DOHH2 (cell line): ENCODE data around the gene CTIF.

ENCODE experiments used
- H3F3A ChIP-seq: fragments of 200-600 bp; sonication (generic), shearing (Covaris generic); 2 replicates; pipeline ENCODE4 v1.6.0; 2016; ENCODE audit warnings: antibody characterized with exemption, mild to moderate bottlenecking; ENCODE audit not compliant: control insufficient read depth, insufficient read depth
- H3K27ac ChIP-seq: fragments of 200-600 bp; sonication (generic); 2 replicates; pipeline ENCODE4 v1.5.1; 2014; ENCODE audit warnings: low read depth, mild to moderate bottlenecking, low read length, moderate library complexity
- H3K27me3 ChIP-seq: fragments of 200-600 bp; sonication (generic); 2 replicates; pipeline ENCODE4 v1.6.1; 2014; ENCODE audit warnings: mild to moderate bottlenecking, low read length, mixed read lengths; ENCODE audit not compliant: control insufficient read depth
- H3K36me3 ChIP-seq: fragments of 200-600 bp; sonication (generic); 2 replicates; pipeline ENCODE4 v1.6.1; 2014; ENCODE audit warnings: mild to moderate bottlenecking, low read length, moderate library complexity, mixed read lengths; ENCODE audit not compliant: control insufficient read depth
- H3K4me1 ChIP-seq: fragments of 200-600 bp; sonication (generic); 2 replicates; pipeline ENCODE4 v1.6.1; 2014; ENCODE audit warnings: mild to moderate bottlenecking, low read length, mixed read lengths; ENCODE audit not compliant: control insufficient read depth
- H3K4me2 ChIP-seq: fragments of 200-600 bp; sonication (generic); 2 replicates; pipeline ENCODE4 v1.6.0; 2014; ENCODE audit warnings: mild to moderate bottlenecking, low read length, moderate library complexity
- H3K4me3 ChIP-seq: fragments of 200-600 bp; sonication (generic); 2 replicates; pipeline ENCODE4 v1.5.1; 2014; ENCODE audit warnings: mild to moderate bottlenecking, low read length, mixed read lengths
- H3K79me2 ChIP-seq: fragments of 200-600 bp; sonication (generic); 2 replicates; pipeline ENCODE4 v1.6.1; 2014; ENCODE audit warnings: mild to moderate bottlenecking, low read length, mixed read lengths; ENCODE audit not compliant: control insufficient read depth
- H3K9me2 ChIP-seq: fragments of 200-600 bp; sonication (generic); replicated peaks from 2 replicates; pipeline ENCODE4 v1.6.1; 2014; ENCODE audit warnings: mild to moderate bottlenecking, low read length, mixed read lengths; ENCODE audit not compliant: control insufficient read depth
- H3K9me3 ChIP-seq: fragments of 200-600 bp; sonication (generic); 2 replicates; pipeline ENCODE4 v1.6.1; 2014; ENCODE audit warnings: antibody characterized with exemption, low read length, mixed read lengths; ENCODE audit not compliant: control insufficient read depth, insufficient read depth
- H4K20me1 ChIP-seq: fragments of 200-600 bp; sonication (generic); 2 replicates; pipeline ENCODE4 v1.6.0; 2014; ENCODE audit warnings: low read depth, mild to moderate bottlenecking, antibody characterized with exemption, low read length, moderate library complexity; ENCODE audit not compliant: control insufficient read depth, insufficient read depth
- CTCF ChIP-seq: fragments of 200-600 bp; sonication (generic); IDR thresholded peaks from one replicate; pipeline ENCODE4 v1.5.1; 2014; ENCODE audit warnings: antibody characterized with exemption, mild to moderate bottlenecking, low read depth, low read length; ENCODE audit not compliant: poor library complexity, severe bottlenecking
- EZH2phosphoT487 ChIP-seq: fragments of 200-600 bp; sonication (generic); IDR thresholded peaks from 2 replicates; pipeline ENCODE4 v1.6.1; 2017; ENCODE audit warnings: borderline replicate concordance, mild to moderate bottlenecking, antibody characterized with exemption, low read length, moderate library complexity, mixed read lengths

The CTIF gene

GRCh38 chr18:48756511-48757226 lies 217.8 kb downstream of the CTIF start:
- Histone ChIP-seq H3K36me3 (no peaks in the 10 kb centered on the region), H3K27ac (no peak overlapping the region), H3F3A (no peaks in the 10 kb centered on the region), H3K4me1 (no peaks in the 10 kb centered on the region), H3K27me3 (no peaks in the 10 kb centered on the region), H4K20me1 (no peaks in the 10 kb centered on the region; the same call in 1 of the 2 replicates), H3K4me3 (no peak overlapping the region), H3K79me2 (no peaks in the 10 kb centered on the region), H3K9me3 (no peaks in the 10 kb centered on the region), H3K4me2 (no peak overlapping the region), H3K9me2 (no peaks in the 10 kb centered on the region)
- TF ChIP-seq EZH2phosphoT487 (no peak), CTCF (no peak)

GRCh38 chr18:48757367-48757766 lies 218.5 kb downstream of the CTIF start:
- H4K20me1 ChIP-seq: no peaks in the 10 kb centered on the region; the same call in 1 of the 2 replicates
- no peaks in the 10 kb centered on the region for H3K9me2 ChIP-seq
- no peaks in the 10 kb centered on the region for H3K9me3 ChIP-seq
- H3K4me1 ChIP-seq: no peaks in the 10 kb centered on the region
- no peak for TF ChIP-seq CTCF
- no peak for TF ChIP-seq EZH2phosphoT487
- H3K36me3 ChIP-seq: no peaks in the 10 kb centered on the region
- H3K27me3 ChIP-seq: no peaks in the 10 kb centered on the region
- H3K4me3 ChIP-seq: no peak overlapping the region
- no peak overlapping the region for H3K4me2 ChIP-seq
- H3K79me2 ChIP-seq: no peaks in the 10 kb centered on the region
- no peaks in the 10 kb centered on the region for H3F3A ChIP-seq
- H3K27ac ChIP-seq: no peak overlapping the region

- H4K20me1 ChIP-seq: no peaks in the 10 kb centered on the region
- no peaks in the 10 kb centered on the region for H3K9me2 ChIP-seq
- H3K27me3 ChIP-seq: no peaks in the 10 kb centered on the region
- no peak overlapping the region for H3K4me2 ChIP-seq
- TF ChIP-seq EZH2phosphoT487: no peak
- TF ChIP-seq CTCF: no peak
- H3K9me3 ChIP-seq: no peaks in the 10 kb centered on the region
- H3F3A ChIP-seq: no peaks in the 10 kb centered on the region
- no peaks in the 10 kb centered on the region for H3K79me2 ChIP-seq
- no peak overlapping the region for H3K4me3 ChIP-seq
- no peaks in the 10 kb centered on the region for H3K4me1 ChIP-seq
- H3K27ac ChIP-seq: no peak overlapping the region
- H3K36me3 ChIP-seq: no peaks in the 10 kb centered on the region
These were observed 219.1 kb downstream of the CTIF start for GRCh38 chr18:48757906-48758305.
